GM12878 (cell line): Measurements from ENCODE around the gene LBX1. TPM values are rescaled to one million over a fixed set of nuclear protein-coding genes. Genes with fewer than 3 reads are reported as not detected.

ENCODE experiments used
- ATAC-seq: fragments of 200-7000 bp; cut with Tn5 transposase; 3 replicates; pipeline ENCODE4 v1.9.1; 2020; ENCODE audit warnings: mild to moderate bottlenecking, moderate library complexity
- BruUV-seq: library from RNA; stranded (reverse); fragments of 400-500 nt; replicated peaks from 2 replicates; lab custom pipeline; 2021; lab: Mats Ljungman, UMichigan
- CTCF ChIA-PET: fragments of 300-600 bp; sonication (Branson Sonifier 250); formaldehyde crosslinking; extraction: SDS; loops from one replicate; lab custom pipeline; 2021; ENCODE audit warnings: inconsistent platforms; lab: Yijun Ruan, JAX
- POLR2A ChIA-PET: fragments of 350-600 bp; formaldehyde crosslinking; extraction: SDS; loops from one replicate; lab custom pipeline; 2021; ENCODE audit warnings: inconsistent platforms; lab: Charles Lee
- RAD21 ChIA-PET: fragments of 300-600 bp; sonication (Branson Sonifier 250); formaldehyde crosslinking; loops from one replicate; lab custom pipeline; 2023; ENCODE audit warnings: antibody characterized with exemption; ENCODE audit not compliant: unreplicated experiment; lab: Charles Lee
- SMC1A ChIA-PET: fragments of 300-600 bp; sonication (Branson Sonifier 250); formaldehyde crosslinking; loops from one replicate; lab custom pipeline; 2023; ENCODE audit not compliant: unreplicated experiment, uncharacterized antibody; lab: Charles Lee
- DNase-seq: peaks from one replicate; pipeline ENCODE4 v3.0.0-alpha.2; 2011; ENCODE audit warnings: low read depth, low spot score
- FAIRE-seq: peaks from 3 replicates; lab custom pipeline; 2011; peaks lifted over from hg19 to GRCh38; lab: Jason Lieb, UNC
- H2AFZ ChIP-seq: 2 replicates; pipeline ENCODE4 v1.6.0; 2011; ENCODE audit warnings: low read depth, low read length, control low read depth; ENCODE audit not compliant: control insufficient read depth
- H3K27ac ChIP-seq: 2 replicates; pipeline ENCODE4 v1.5.1; 2011; ENCODE audit warnings: control low read depth; ENCODE audit not compliant: control insufficient read depth, insufficient read depth
- H3K27me3 ChIP-seq, 2 experiments: replicated peaks in 1 of 2; 2 replicates each; pipeline versions ENCODE4 v1.6.0 to v1.6.1; 2011; ENCODE audit warnings: low read length in 1 of 2; ENCODE audit not compliant: control insufficient read depth in 2 of 2, insufficient read depth in 2 of 2
- H3K36me3 ChIP-seq, 2 experiments: 2 replicates each; pipeline ENCODE4 v1.5.1; 2011; ENCODE audit warnings: low read length in 1 of 2; ENCODE audit not compliant: control insufficient read depth in 2 of 2, insufficient read depth in 2 of 2
- H3K4me1 ChIP-seq: 2 replicates; pipeline ENCODE4 v1.6.1; 2011; ENCODE audit warnings: mild to moderate bottlenecking, low read length, moderate library complexity, mixed read lengths; ENCODE audit not compliant: control insufficient read depth, insufficient read depth
- H3K4me2 ChIP-seq: 2 replicates; pipeline ENCODE4 v1.6.0; 2011; ENCODE audit warnings: control low read depth; ENCODE audit not compliant: control insufficient read depth, insufficient read depth
- H3K4me3 ChIP-seq: fragments of 200-600 bp; sonication (generic); 2 replicates; pipeline ENCODE4 v1.5.1; 2016
- H3K79me2 ChIP-seq: 2 replicates; pipeline ENCODE4 v1.6.0; 2011; ENCODE audit warnings: low read length; ENCODE audit not compliant: control insufficient read depth, insufficient read depth
- H3K9ac ChIP-seq: 2 replicates; pipeline ENCODE4 v1.8.0; 2011; ENCODE audit warnings: low read length, control low read depth, mixed read lengths; ENCODE audit not compliant: control insufficient read depth, insufficient read depth
- H3K9me3 ChIP-seq: replicated peaks from 3 replicates; pipeline ENCODE4 v1.5.1; 2011; ENCODE audit warnings: mild to moderate bottlenecking, low read length; ENCODE audit not compliant: control insufficient read depth, insufficient read depth
- H4K20me1 ChIP-seq: 2 replicates; pipeline ENCODE4 v1.6.0; 2011; ENCODE audit not compliant: control insufficient read depth, insufficient read depth
- PAX5 ChIP-seq: IDR thresholded peaks from 2 replicates; pipeline ENCODE4 v1.6.1; 2011; ENCODE audit warnings: low read depth, low read length, borderline replicate concordance
- PRDM15 ChIP-seq: fragments of 450-650 bp; formaldehyde crosslinking; IDR thresholded peaks from 2 replicates; pipeline ENCODE4 v1.4.0; 2020; ENCODE audit warnings: mild to moderate bottlenecking, moderate library complexity
- WGBS: methylation state at CpG from one replicate; pipeline ENCODE4 v1.1.6; 2016; ENCODE audit warnings: low lambda C conversion rate; ENCODE audit not compliant: insufficient replicate concordance, insufficient coverage; ENCODE audit errors: missing lambda C conversion rate; 5-methylcytosine and 5-hydroxymethylcytosine counted together
- in situ Hi-C: fragments of 300-500 bp; cut with MboI; formaldehyde crosslinking; loops from 9 replicates; pipeline ENCODE4 v1.14.3; 2018; ENCODE audit warnings: mixed read lengths
- intact Hi-C: fragments of 100-400 bp; cut with micrococcal nuclease; formaldehyde crosslinking; loops from one replicate; pipeline ENCODE4 v1.14.2; 2022; ENCODE audit not compliant: unreplicated experiment
- polyA plus RNA-seq, 11 experiments: library from polyadenylated mRNA; depleted of rRNA in 4 of 11; unstranded in 6 of 11; stranded (reverse) in 5 of 11; fragments of >200 nt; fragmentation: Nextera tagmentation in 4 of 11; fragmentation: Illumina TruSeq in 1 of 11; extraction: Ambion mirVana in 4 of 11; extraction: Trizol in 1 of 11; gene quantifications; 1 replicate in 1 of 11; 2 replicates in 10 of 11; pipeline versions ENCODE4 v1.2.1 to v1.2.3, GENCODE V29; 2011 to 2016; ENCODE audit warnings: inconsistent platforms in 2 of 11, missing spikeins in 2 of 11, low read depth in 1 of 11
- total RNA-seq, 4 experiments: library from RNA; depleted of rRNA in 3 of 4; stranded (reverse); fragments of >200 nt in 3 of 4; fragmentation: Illumina TruSeq in 1 of 4; extraction: Trizol in 1 of 4; gene quantifications; 2 replicates each; pipeline versions ENCODE4 v1.2.1 to v1.2.3, GENCODE V29; 2013 to 2021

Gene LBX1
- total and polyA plus RNA-seq, 10 of the 15 experiments (the other 5 are each of a cell fraction or from before 2014, with no cell fraction given), result not detected

DNA sequence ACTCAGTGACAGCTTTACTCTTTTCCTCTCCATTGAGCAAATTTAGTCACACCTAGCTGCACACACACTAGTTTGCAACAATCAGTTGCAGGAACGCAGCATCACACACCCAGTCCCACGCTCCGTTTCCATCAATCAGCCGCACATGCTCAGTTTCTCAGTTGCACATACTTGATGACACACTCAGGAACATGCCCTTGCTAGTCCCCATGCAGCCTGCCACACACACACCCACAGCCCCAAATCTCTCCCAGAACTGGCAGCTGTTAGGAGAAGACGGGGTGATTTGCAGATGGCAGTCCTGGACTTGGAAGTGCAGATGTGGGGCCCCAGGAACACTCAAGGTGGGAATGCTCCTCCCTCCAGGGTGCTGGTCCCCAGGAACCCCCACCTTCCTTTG, 7.7 kb downstream of the LBX1 start:
- intact Hi-C loops (no loop called here), in situ Hi-C loops (loop anchor here (25.0 kb wide), 1 partner anchor 866 kb away; no protein-coding TSS in a partner anchor)
- ATAC-seq, result peak; percentile 45; the same call in 1 of the 3 replicates
- 23% methylated on average over 5 of the region's 5 CpGs for WGBS
- H3K9me3 ChIP-seq, result no peaks in the 10 kb centered on the region
- H2AFZ ChIP-seq, result no peak overlapping the region
- H4K20me1 ChIP-seq, result no peaks in the 10 kb centered on the region
- no TSS peak for BruUV-seq
- SMC1A ChIA-PET, result interaction anchor here (1.4 kb wide), 1 partner anchor 54 kb away, joined by 3 read pairs; no protein-coding TSS in a partner anchor
- no peak for DNase-seq
- no peaks in the 10 kb centered on the region for H3K36me3 ChIP-seq
- H3K4me2 ChIP-seq, result no peak overlapping the region
- H3K4me3 ChIP-seq, result no peak overlapping the region
- no peak overlapping the region for H3K9ac ChIP-seq
- RAD21 ChIA-PET, result interaction anchor here (1.2 kb wide), 1 partner anchor 11 kb away, joined by 3 read pairs; no protein-coding TSS in a partner anchor
- CTCF ChIA-PET, result interaction anchor here (0.9 to 1.3 kb wide), 3 partner anchors 17 to 348 kb away, joined by 3 to 4 read pairs (median 3); no protein-coding TSS in a partner anchor
- H3K79me2 ChIP-seq, result no peaks in the 10 kb centered on the region
- POLR2A ChIA-PET, result no interaction called here
- FAIRE-seq, result no peak
- TF ChIP-seq PAX5 (0 out of 2 replicates have a peak, but pooled peaks have one; percentile 21), PRDM15 (CRISPR knock-in tag) (no peak)
- H3K27ac ChIP-seq, result no peak overlapping the region
- no peaks in the 10 kb centered on the region for H3K4me1 ChIP-seq
- peaks cover 35 to 41% of the 10 kb centered on the region in 2 experiments for H3K27me3 ChIP-seq
